HCT116 (cell line): ENCODE data around the gene ERVFRD-1. TPM values are rescaled to one million over a fixed set of nuclear protein-coding genes. Genes with fewer than 3 reads are reported as not detected.

Source experiments
- ATAC-seq: fragments of 200-7000 bp; cut with Tn5 transposase; 2 replicates; pipeline ENCODE4 v1.9.1; 2020; ENCODE audit warnings: mild to moderate bottlenecking, moderate library complexity
- BruUV-seq: library from RNA; stranded (reverse); fragments of 400-500 nt; replicated peaks from 2 replicates; lab custom pipeline; 2021; lab: Mats Ljungman, UMichigan
- CTCF ChIA-PET: fragments of 300-600 bp; sonication (Branson Sonifier 250); formaldehyde crosslinking; loops from one replicate; lab custom pipeline; 2021; ENCODE audit warnings: antibody characterized with exemption; lab: Charles Lee
- POLR2A ChIA-PET: fragments of 300-600, 350-600 bp; sonication (Branson Sonifier 250); formaldehyde crosslinking; loops from one replicate; lab custom pipeline; 2021; ENCODE audit warnings: antibody characterized with exemption; lab: Charles Lee
- RAD21 ChIA-PET, 2 experiments: fragments of 300-600 bp; sonication (Branson Sonifier 250); formaldehyde crosslinking; loops; one replicate each; lab custom pipeline; 2023; ENCODE audit warnings: low total read pairs in 2 of 2; ENCODE audit not compliant: uncharacterized antibody in 2 of 2, unreplicated experiment in 2 of 2, low non-redundant PET in 1 of 2; lab: Charles Lee
- DNase-seq: peaks from one replicate; pipeline ENCODE4 v3.0.0-alpha.2; 2010; ENCODE audit warnings: low read depth, low spot score
- H2AFZ ChIP-seq: fragments of 200-600 bp; shearing (Covaris generic), sonication (generic); 2 replicates; pipeline ENCODE4 v1.6.1; 2017; ENCODE audit warnings: low read depth, mixed run types, mixed read lengths, antibody characterized with exemption, low read length; ENCODE audit not compliant: poor library complexity, severe bottlenecking
- H3K27ac ChIP-seq: 2 replicates; pipeline ENCODE4 v1.5.1; 2012; ENCODE audit warnings: low read depth, low read length
- H3K27me3 ChIP-seq: fragments of 200-600 bp; sonication (generic); 2 replicates; pipeline ENCODE4 v1.6.1; 2016; ENCODE audit warnings: mixed run types, low read length, mixed read lengths; ENCODE audit not compliant: insufficient read depth
- H3K36me3 ChIP-seq, 2 experiments: fragments of 200-500 bp in 1 of 2; fragments of 200-600 bp in 1 of 2; sonication (Bioruptor generic) in 1 of 2; sonication (generic) in 1 of 2; 2 replicates each; pipeline versions ENCODE4 v1.5.1 to v1.6.1; 2014 to 2016; ENCODE audit warnings: low read length in 2 of 2, inconsistent platforms in 1 of 2, mixed read lengths in 1 of 2, mixed run types in 1 of 2; ENCODE audit not compliant: insufficient read depth in 2 of 2, control insufficient read depth in 1 of 2
- H3K4me1 ChIP-seq, 2 experiments: fragments of 200-600 bp in 1 of 2; sonication (generic) in 1 of 2; 2 replicates each; pipeline versions ENCODE4 v1.5.1 to v1.6.1; 2012 to 2017; ENCODE audit warnings: low read length in 2 of 2, inconsistent platforms in 1 of 2, mild to moderate bottlenecking in 1 of 2, mixed read lengths in 1 of 2, mixed run types in 1 of 2, moderate library complexity in 1 of 2; ENCODE audit not compliant: insufficient read depth in 2 of 2, control insufficient read depth in 1 of 2
- H3K4me2 ChIP-seq: fragments of 200-600 bp; sonication (generic); 2 replicates; pipeline ENCODE4 v1.6.1; 2017; ENCODE audit warnings: mixed run types, low read length, mixed read lengths
- H3K4me3 ChIP-seq, 2 experiments: fragments of 200-600 bp in 1 of 2; sonication (generic) in 1 of 2; replicated peaks in 1 of 2; 2 replicates each; pipeline ENCODE4 v1.5.1; 2011 to 2016; ENCODE audit warnings: low read length in 2 of 2, control low read depth in 1 of 2, low read depth in 1 of 2, mild to moderate bottlenecking in 1 of 2, mixed read lengths in 1 of 2, mixed run types in 1 of 2
- H3K79me2 ChIP-seq: fragments of 200-600 bp; sonication (generic); 2 replicates; pipeline ENCODE4 v1.6.1; 2017; ENCODE audit warnings: mild to moderate bottlenecking, mixed run types, low read length, moderate library complexity, mixed read lengths; ENCODE audit not compliant: insufficient read depth
- H3K9ac ChIP-seq: fragments of 200-600 bp; sonication (generic); 2 replicates; pipeline ENCODE4 v1.6.1; 2016; ENCODE audit warnings: low read length, mixed read lengths
- H3K9me2 ChIP-seq: fragments of 200-600 bp; sonication (generic), shearing (Covaris generic); 2 replicates; pipeline ENCODE4 v1.6.1; 2017; ENCODE audit warnings: mixed run types, mild to moderate bottlenecking, moderate library complexity; ENCODE audit not compliant: insufficient read depth
- H3K9me3 ChIP-seq, 2 experiments: fragments of 200-500 bp in 1 of 2; fragments of 200-600 bp in 1 of 2; sonication (Bioruptor generic) in 1 of 2; sonication (generic) in 1 of 2; 2 replicates each; pipeline ENCODE4 v1.6.1; 2014 to 2017; ENCODE audit warnings: low read length in 2 of 2, mixed read lengths in 2 of 2, inconsistent platforms in 1 of 2, low read depth in 1 of 2, mild to moderate bottlenecking in 1 of 2, mixed run types in 1 of 2, moderate library complexity in 1 of 2; ENCODE audit not compliant: control insufficient read depth in 1 of 2, insufficient read depth in 1 of 2
- H4K20me1 ChIP-seq: fragments of 200-600 bp; sonication (generic), shearing (Covaris generic); 2 replicates; pipeline ENCODE4 v1.6.1; 2017; ENCODE audit warnings: mixed run types, mild to moderate bottlenecking, moderate library complexity; ENCODE audit not compliant: insufficient read depth
- ATF3 ChIP-seq: IDR thresholded peaks from 2 replicates; pipeline ENCODE4 v1.6.1; 2012
- CBX3 ChIP-seq: IDR thresholded peaks from 2 replicates; pipeline ENCODE4 v1.6.1; 2012; ENCODE audit warnings: low read depth
- EGR1 ChIP-seq: IDR thresholded peaks from 2 replicates; pipeline ENCODE4 v1.6.1; 2012; ENCODE audit warnings: low read depth
- EZH2 ChIP-seq: fragments of 200-600 bp; sonication (generic); IDR thresholded peaks from 2 replicates; pipeline ENCODE4 v1.6.1; 2017; ENCODE audit warnings: antibody characterized with exemption, mixed run types
- FOSL1 ChIP-seq: IDR thresholded peaks from 2 replicates; pipeline ENCODE4 v1.6.1; 2012; ENCODE audit warnings: low read depth
- JUND ChIP-seq: IDR thresholded peaks from 2 replicates; pipeline ENCODE4 v1.6.1; 2012
- MAX ChIP-seq: IDR thresholded peaks from 2 replicates; pipeline ENCODE4 v1.6.1; 2012
- POLR2A ChIP-seq: IDR thresholded peaks from 2 replicates; pipeline ENCODE4 v1.7.0; 2011; ENCODE audit warnings: borderline replicate concordance; ENCODE audit not compliant: insufficient read depth, insufficient read length; ENCODE audit errors: extremely low read depth
- RAD21 ChIP-seq: IDR thresholded peaks from 2 replicates; pipeline ENCODE4 v1.6.1; 2012; ENCODE audit warnings: low read depth, mild to moderate bottlenecking
- REST ChIP-seq: IDR thresholded peaks from 2 replicates; pipeline ENCODE4 v1.6.1; 2012; ENCODE audit warnings: low read depth
- SIN3A ChIP-seq: IDR thresholded peaks from 2 replicates; pipeline ENCODE4 v1.6.1; 2012; ENCODE audit warnings: low read depth
- SP1 ChIP-seq: IDR thresholded peaks from 2 replicates; pipeline ENCODE4 v1.6.1; 2012; ENCODE audit warnings: low read depth
- SRF ChIP-seq: IDR thresholded peaks from 2 replicates; pipeline ENCODE4 v1.6.1; 2012; ENCODE audit warnings: low read depth
- TCF7L2 ChIP-seq: IDR thresholded peaks from 2 replicates; pipeline ENCODE4 v1.7.0; 2011; ENCODE audit warnings: borderline replicate concordance, inconsistent platforms; ENCODE audit not compliant: insufficient read depth, insufficient read length; ENCODE audit errors: extremely low read depth
- YY1 ChIP-seq: IDR thresholded peaks from 2 replicates; pipeline ENCODE4 v1.6.1; 2011; ENCODE audit warnings: low read length, low read depth, moderate library complexity, mild to moderate bottlenecking; ENCODE audit not compliant: insufficient replicate concordance; ENCODE audit errors: extremely low read depth
- ZBTB33 ChIP-seq: IDR thresholded peaks from 2 replicates; pipeline ENCODE4 v1.6.1; 2011; ENCODE audit warnings: mild to moderate bottlenecking, low read length, moderate library complexity; ENCODE audit not compliant: insufficient replicate concordance; ENCODE audit errors: extremely low read depth
- ZFX ChIP-seq: fragments of 450-650 bp; IDR thresholded peaks from 2 replicates; pipeline ENCODE4 v1.6.1; 2017
- ZNF274 ChIP-seq: fragments of 200-500 bp; sonication (Bioruptor generic); IDR thresholded peaks from 2 replicates; pipeline ENCODE4 v1.6.1; 2014; ENCODE audit warnings: mild to moderate bottlenecking, low read depth, low read length, inconsistent platforms
- intact Hi-C: fragments of 100-400 bp; cut with micrococcal nuclease; formaldehyde crosslinking; loops from 2 replicates; pipeline ENCODE4 v1.10.0; 2022
- total RNA-seq: library from RNA; stranded (reverse); gene quantifications from one replicate; pipeline ENCODE4 v1.2.1, GENCODE V29; 2021; ENCODE audit not compliant: unreplicated experiment
- TF ChIP-seq, protein P1 (sequence below), 3 experiments: fragments of 200-600 bp in 1 of 3; sonication (generic) in 1 of 3; IDR thresholded peaks in 2 of 3; conservative IDR thresholded peaks in 1 of 3; 2 replicates each; pipeline ENCODE4 v1.5.1; 2012 to 2017; ENCODE audit warnings: low read depth in 2 of 3, low read length in 2 of 3, antibody characterized with exemption in 1 of 3, borderline replicate concordance in 1 of 3, control low read depth in 1 of 3, mild to moderate bottlenecking in 1 of 3, mixed read lengths in 1 of 3, mixed run types in 1 of 3, moderate library complexity in 1 of 3; ENCODE audit not compliant: insufficient read depth in 1 of 3

ERVFRD-1 gene
- total RNA-seq, 1 experiment from 2014 or later, result not detected

DNA sequence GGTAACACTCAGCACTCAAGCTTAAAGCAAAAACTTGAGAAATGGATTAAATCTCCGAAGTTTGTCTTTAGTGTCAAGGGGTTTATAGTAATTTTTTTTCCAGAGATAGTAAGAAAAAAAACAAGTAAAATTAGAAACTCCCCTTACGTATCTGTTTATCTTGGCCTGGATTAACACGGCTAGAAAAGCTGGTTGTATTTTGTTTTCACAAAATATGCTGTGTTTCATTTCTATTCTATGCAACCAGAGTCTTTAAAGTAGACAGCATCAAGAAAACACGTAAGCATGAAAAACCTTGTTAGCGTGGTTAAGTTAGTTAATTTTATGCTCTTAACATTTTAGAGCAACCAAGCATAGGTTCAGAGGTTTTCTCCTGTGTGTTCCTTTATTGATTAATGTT is 21.8 kb upstream of the ERVFRD-1 start:
- intact Hi-C loops, result no loop called here
- H3K4me3 ChIP-seq, result no peak overlapping the region
- POLR2A ChIA-PET, result no interaction called here
- H3K79me2 ChIP-seq, result peaks cover 41% of the 10 kb centered on the region
- CTCF ChIA-PET, result no interaction called here
- RAD21 ChIA-PET, result no interaction called here
- no peaks in the 10 kb centered on the region for H3K9me2 ChIP-seq
- H3K27me3 ChIP-seq, result no peaks in the 10 kb centered on the region
- H2AFZ ChIP-seq, result no peak overlapping the region
- no peak overlapping the region for H3K9ac ChIP-seq
- H3K27ac ChIP-seq, result no peak overlapping the region
- ATAC-seq (no peak), DNase-seq (no peak)
- 0 out of 2 replicates have a peak, but pooled peaks cover 8% of the 10 kb centered on the region for H4K20me1 ChIP-seq
- H3K4me1 ChIP-seq, result no peaks in the 10 kb centered on the region
- H3K4me2 ChIP-seq, result no peak overlapping the region
- no peaks in the 10 kb centered on the region for H3K9me3 ChIP-seq
- TF ChIP-seq RAD21 (no peak), POLR2A (no peak), ZFX (no peak), ZNF274 (no peak), CBX3 (no peak), JUND (no peak), ZBTB33 (no peak), SIN3A (no peak), SP1 (no peak), FOSL1 (no peak), ATF3 (no peak), EGR1 (no peak), SRF (no peak), REST (no peak), EZH2 (no peak), YY1 (no peak), MAX (no peak), TCF7L2 (no peak)
- TF ChIP-seq, protein P1, sequence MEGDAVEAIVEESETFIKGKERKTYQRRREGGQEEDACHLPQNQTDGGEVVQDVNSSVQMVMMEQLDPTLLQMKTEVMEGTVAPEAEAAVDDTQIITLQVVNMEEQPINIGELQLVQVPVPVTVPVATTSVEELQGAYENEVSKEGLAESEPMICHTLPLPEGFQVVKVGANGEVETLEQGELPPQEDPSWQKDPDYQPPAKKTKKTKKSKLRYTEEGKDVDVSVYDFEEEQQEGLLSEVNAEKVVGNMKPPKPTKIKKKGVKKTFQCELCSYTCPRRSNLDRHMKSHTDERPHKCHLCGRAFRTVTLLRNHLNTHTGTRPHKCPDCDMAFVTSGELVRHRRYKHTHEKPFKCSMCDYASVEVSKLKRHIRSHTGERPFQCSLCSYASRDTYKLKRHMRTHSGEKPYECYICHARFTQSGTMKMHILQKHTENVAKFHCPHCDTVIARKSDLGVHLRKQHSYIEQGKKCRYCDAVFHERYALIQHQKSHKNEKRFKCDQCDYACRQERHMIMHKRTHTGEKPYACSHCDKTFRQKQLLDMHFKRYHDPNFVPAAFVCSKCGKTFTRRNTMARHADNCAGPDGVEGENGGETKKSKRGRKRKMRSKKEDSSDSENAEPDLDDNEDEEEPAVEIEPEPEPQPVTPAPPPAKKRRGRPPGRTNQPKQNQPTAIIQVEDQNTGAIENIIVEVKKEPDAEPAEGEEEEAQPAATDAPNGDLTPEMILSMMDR (IDR thresholded peaks at IDR 0.05 in 2 of 3, conservative IDR thresholded peaks at IDR 0.05 in 1 of 3; ENCODE audit: borderline replicate concordance in 1 of 3, insufficient read depth in 1 of 3, low read depth in 2 of 3, low read length in 2 of 3), result no peak
- no TSS peak for BruUV-seq
- H3K36me3 ChIP-seq, result peaks cover 2 to 6% of the 10 kb centered on the region in 2 experiments; a peak in 1 of 4 replicates
